HG03342 (cell line): Measurements from ENCODE around the gene OTUB1.

Experiments
- ATAC-seq: cut with Tn5 transposase; IDR thresholded peaks from one replicate; pipeline ENCODE4 v1.9.1; 2021; ENCODE audit warnings: mild to moderate bottlenecking, moderate library complexity; ENCODE audit not compliant: unreplicated experiment

Gene OTUB1

GRCh38 chr11:64004590-64004984 lies 18.3 kb downstream of the OTUB1 start:
- ATAC-seq, result no peak

DNA sequence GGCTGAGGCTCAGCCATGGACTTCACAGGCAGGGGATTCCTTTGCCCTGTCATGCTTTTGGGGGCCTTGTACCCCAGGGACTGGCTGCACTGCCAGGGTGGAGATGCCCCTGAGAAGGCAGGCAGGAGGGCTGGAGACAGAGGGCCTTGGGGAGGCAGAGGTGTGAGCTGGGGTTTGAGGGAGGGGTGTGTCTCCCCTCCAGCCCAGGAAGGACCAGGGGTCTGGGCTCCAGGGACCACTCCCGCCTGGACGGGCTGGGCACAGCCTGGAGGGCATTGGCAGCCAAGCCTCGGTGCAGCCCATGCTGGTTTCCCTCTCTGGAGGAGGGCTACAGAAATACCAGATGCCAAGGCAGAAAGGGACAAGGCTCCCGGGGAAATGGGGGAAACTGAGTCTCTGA lies 19.5 kb downstream of the OTUB1 start:
- ATAC-seq, result no peak

DNA sequence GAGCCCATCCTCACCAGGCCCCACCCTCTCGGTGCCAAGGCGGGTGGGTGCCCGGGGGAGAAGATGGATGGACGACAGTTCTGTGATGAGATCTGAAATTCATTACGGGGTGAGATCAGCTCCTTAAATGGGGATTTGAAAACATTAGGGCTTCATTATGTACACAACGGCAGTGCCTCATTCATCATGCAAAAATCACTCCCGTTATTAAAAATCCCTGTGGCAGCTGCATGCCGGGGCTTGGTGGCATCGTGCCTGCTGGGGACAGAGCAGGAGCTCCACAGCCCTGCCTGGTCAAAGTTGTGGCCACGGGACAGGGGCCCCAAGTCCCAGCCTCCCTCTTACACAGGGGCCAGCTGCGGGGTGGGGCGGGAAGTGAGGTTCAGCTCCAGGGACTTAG lies 20.2 kb downstream of the OTUB1 start:
- ATAC-seq, result no peak

DNA sequence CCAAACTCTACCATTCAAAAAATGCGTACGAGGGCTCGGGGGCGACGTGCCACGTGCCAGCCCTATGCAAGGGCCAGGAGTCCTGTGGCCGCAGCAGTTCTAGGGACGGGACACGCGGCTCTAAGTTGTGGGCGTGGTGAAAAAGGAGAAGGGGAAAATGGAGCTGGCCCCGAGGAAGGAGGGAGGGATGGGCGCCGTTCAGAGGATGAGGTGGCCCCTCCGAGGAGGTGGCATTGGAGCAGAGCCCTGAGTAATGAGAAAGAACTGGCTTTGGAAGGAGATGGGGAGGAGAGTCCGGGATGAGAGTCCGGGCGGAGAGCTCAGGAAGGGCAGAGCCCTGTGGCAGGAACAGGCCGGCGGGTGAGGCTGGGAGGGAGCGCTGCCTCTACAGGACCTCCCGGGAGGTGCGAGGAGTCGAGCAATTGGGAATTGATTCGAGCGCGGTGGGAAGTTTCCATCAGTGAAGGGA lies 21.0 kb downstream of the OTUB1 start:
- ATAC-seq, result no peak

GRCh38 chr11:64007629-64008282 lies 21.5 kb downstream of the OTUB1 start:
- ATAC-seq, result no peak

GRCh38 chr11:64008283-64008913 lies 22.2 kb downstream of the OTUB1 start:
- ATAC-seq, result no peak

- ATAC-seq, result no peak
Observed at GRCh38 chr11:64008914-64009633, 22.8 kb downstream of the OTUB1 start.

- no peak for ATAC-seq
Observed at GRCh38 chr11:64009710-64010109, 23.5 kb downstream of the OTUB1 start.

GRCh38 chr11:64010783-64011182 lies 24.5 kb downstream of the OTUB1 start:
- ATAC-seq, result no peak

DNA sequence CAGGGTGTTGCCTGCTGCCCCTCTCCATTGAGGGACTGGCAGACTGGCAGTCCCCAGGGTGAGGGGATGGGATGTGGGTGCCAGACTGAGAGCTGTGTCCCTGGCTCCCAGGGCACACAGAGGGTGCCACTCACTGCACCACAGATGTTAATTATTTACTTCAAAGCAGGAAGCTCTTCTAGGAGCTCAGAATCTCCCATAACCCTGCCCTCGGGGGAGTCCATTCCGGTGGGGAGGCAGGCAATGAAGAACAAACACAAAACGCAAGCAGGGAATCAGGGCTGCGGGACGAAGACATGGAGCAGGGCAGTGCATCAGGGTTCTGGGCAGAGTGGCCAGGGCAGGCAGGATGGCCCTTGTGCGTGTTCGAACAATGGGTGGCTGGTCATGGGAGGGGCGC lies 25.1 kb downstream of the OTUB1 start:
- no peak for ATAC-seq

- ATAC-seq, result no peak
Observed at GRCh38 chr11:64013141-64013896, 27.1 kb downstream of the OTUB1 start.

DNA sequence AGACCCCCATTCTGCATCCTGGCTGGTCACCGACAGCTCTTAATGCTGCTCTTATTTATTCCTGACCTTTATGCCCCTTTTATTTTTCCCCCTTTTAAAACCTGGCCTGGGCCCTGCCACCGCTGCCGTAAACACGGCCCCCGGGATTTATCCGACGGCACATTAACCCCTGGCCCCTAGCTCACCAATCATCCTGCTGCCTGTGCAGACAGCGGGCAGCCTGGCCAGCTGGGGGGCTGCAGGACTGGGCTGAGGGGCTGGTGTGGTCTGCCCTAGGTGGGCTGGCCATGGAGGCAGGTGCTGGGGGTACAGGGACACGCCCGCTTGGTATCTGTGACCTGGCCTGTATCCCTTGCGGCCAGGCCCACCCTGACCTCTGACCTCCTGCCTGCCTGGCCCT lies 28.1 kb downstream of the OTUB1 start:
- no peak for ATAC-seq

DNA sequence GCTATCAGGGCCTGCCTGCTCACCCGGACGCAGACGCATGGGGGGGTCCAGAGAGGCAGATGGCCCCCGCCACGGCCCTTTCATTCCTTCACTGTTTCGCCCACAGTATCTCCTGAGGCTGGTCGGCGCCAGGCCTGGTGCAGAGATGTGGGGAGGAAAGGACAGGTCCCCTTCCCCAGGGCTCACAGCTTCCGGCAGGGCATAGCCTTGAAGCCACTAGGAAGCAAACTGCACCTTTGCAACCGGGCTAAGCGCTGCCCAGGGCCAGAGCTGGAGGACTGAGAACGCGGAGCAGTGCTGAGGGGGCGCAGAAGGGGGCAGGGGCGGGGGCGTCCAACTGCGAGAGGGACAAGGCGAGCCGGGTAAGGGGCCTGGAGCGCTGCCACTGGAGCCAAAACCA lies 29.3 kb downstream of the OTUB1 start:
- no peak for ATAC-seq

GRCh38 chr11:64015935-64016845 lies 30.0 kb downstream of the OTUB1 start:
- no peak for ATAC-seq

- ATAC-seq, result no peak
Observed at GRCh38 chr11:64017945-64018224, 31.6 kb downstream of the OTUB1 start.

- no peak for ATAC-seq
Observed at GRCh38 chr11:64018310-64018709, 32.1 kb downstream of the OTUB1 start.

DNA sequence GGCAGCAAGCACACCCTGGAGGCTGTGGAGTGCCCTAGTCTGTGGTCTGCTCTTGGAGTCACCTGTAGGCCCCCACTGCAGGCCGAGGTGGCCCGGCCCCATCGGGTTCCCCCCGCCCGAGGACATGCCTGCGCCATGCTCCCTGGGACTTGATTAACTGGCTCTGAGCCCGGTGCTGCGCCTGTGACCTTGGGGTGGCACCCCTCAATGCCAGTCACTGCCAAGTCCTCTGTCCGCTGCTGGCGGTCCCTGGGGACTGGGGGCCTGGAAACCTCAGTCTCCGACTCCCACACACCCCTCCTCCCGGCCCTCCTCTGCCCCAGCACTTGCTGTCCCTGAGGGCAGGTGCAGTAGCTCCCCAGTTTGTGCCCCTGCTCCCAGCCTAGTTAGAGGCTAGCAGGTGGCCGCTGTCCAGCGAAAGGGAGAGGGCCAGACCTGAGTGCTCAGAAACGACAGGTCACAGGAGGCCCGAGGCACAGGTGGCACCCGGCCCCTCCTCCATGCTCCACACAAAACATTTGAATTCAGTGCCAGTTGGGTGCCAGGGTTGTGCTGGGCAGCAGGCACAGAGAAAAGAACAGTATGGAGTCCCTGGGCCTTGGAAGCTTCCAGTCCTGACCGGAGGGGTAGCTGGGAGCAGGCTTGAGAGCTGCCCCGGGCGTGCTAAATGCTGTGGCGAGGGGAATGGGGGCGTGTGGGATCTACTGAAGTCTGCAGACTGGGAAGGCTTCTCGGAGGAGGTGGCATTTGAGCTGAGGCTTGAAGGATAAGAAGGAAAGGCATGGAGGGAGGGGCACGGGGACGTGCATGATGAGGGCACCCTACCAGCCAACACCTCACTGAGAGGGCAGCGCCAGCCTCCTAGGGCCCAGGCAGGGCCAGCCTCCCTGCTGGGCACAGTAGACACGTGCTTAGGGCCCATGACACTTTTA lies 33.1 kb downstream of the OTUB1 start:
- no peak for ATAC-seq

GRCh38 chr11:64020976-64021756 lies 34.9 kb downstream of the OTUB1 start:
- no peak for ATAC-seq

GRCh38 chr11:64021757-64022093 lies 35.5 kb downstream of the OTUB1 start:
- ATAC-seq, result no peak
